Endodermal cell (in vitro differentiated cells): Measurements from ENCODE around the gene VASH2. TPM values are rescaled to one million over a fixed set of nuclear protein-coding genes. Genes with fewer than 3 reads are reported as not detected.
"Not testable (repeated sequence)": the region's sequence is repeated elsewhere in the genome, so short reads cannot be mapped to it uniquely, and the experiment has no call there.

Experiments
- DNase-seq: peaks from one replicate; pipeline ENCODE4 v3.0.0-alpha.2; 2017
- H3K27ac ChIP-seq: 2 replicates; pipeline ENCODE4 v1.5.1; 2013; ENCODE audit warnings: mild to moderate bottlenecking, low read depth, low read length, moderate library complexity
- H3K27me3 ChIP-seq: 2 replicates; pipeline ENCODE4 v1.6.1; 2013; ENCODE audit warnings: mild to moderate bottlenecking, low read length, moderate library complexity; ENCODE audit not compliant: insufficient read depth, control insufficient read depth, poor library complexity, severe bottlenecking
- H3K36me3 ChIP-seq: 2 replicates; pipeline ENCODE4 v1.7.0; 2013; ENCODE audit warnings: mild to moderate bottlenecking, low read length, moderate library complexity; ENCODE audit not compliant: control insufficient read depth, insufficient read depth
- H3K4me1 ChIP-seq: one replicate; pipeline ENCODE4 v1.7.0; 2013; ENCODE audit warnings: low read length; ENCODE audit not compliant: control insufficient read depth, insufficient read depth
- H3K4me3 ChIP-seq: 2 replicates; pipeline ENCODE4 v1.5.1; 2013; ENCODE audit warnings: mild to moderate bottlenecking, low read length, moderate library complexity
- H3K9ac ChIP-seq: 2 replicates; pipeline ENCODE4 v1.6.1; 2013; ENCODE audit warnings: mild to moderate bottlenecking, low read length, moderate library complexity; ENCODE audit not compliant: poor library complexity, severe bottlenecking; ENCODE audit errors: extremely low read depth
- H3K9me3 ChIP-seq: 2 replicates; pipeline ENCODE4 v1.6.1; 2013; ENCODE audit warnings: mild to moderate bottlenecking, low read length, moderate library complexity; ENCODE audit not compliant: control insufficient read depth
- H3K27ac Mint-ChIP-seq: 2 replicates; pipeline ENCODE4 v1.8.0; 2020; ENCODE audit warnings: mixed read lengths
- H3K27me3 Mint-ChIP-seq: 2 replicates; pipeline ENCODE4 v1.8.0; 2021; ENCODE audit warnings: mild to moderate bottlenecking, mixed read lengths; ENCODE audit not compliant: insufficient read depth
- H3K36me3 Mint-ChIP-seq: 2 replicates; pipeline ENCODE4 v1.8.0; 2020; ENCODE audit warnings: low read depth, mixed read lengths
- H3K4me1 Mint-ChIP-seq: 2 replicates; pipeline ENCODE4 v1.8.0; 2020; ENCODE audit warnings: mixed read lengths
- H3K4me3 Mint-ChIP-seq: 2 replicates; pipeline ENCODE4 v1.8.0; 2020; ENCODE audit warnings: mild to moderate bottlenecking, moderate library complexity, mixed read lengths
- H3K9me3 Mint-ChIP-seq: 2 replicates; pipeline ENCODE4 v1.8.0; 2020; ENCODE audit warnings: mild to moderate bottlenecking, mixed read lengths
- WGBS, 2 experiments: methylation state at CpG; one replicate each; pipeline versions ENCODE4 v1.1.5 to v1.1.7; 2013; ENCODE audit warnings: missing lambda C conversion rate in 2 of 2, mixed read lengths in 1 of 2; ENCODE audit not compliant: insufficient coverage in 1 of 2, insufficient read length in 1 of 2; 5-methylcytosine and 5-hydroxymethylcytosine counted together
- total RNA-seq, 2 donors: library from RNA; stranded (reverse); fragmentation: NEBNext Ultra II Directional in 1 of 2; extraction: Animal tissue kit (Norgen Biotek cat#: 25700) in 1 of 2; gene quantifications; 2 replicates in 1 of 2; 3 replicates in 1 of 2; pipeline ENCODE4 v1.2.1, GENCODE V29; 2021
- TF ChIP-seq, protein P1 (sequence below): fragments of 200-600 bp; sonication (generic); conservative IDR thresholded peaks from 2 replicates; pipeline ENCODE4 v1.5.0; 2021; ENCODE audit warnings: antibody characterized with exemption, mild to moderate bottlenecking

Gene VASH2
- total RNA-seq, 2 donors from 2014 or later = 13.7 to 30.2 TPM

DNA sequence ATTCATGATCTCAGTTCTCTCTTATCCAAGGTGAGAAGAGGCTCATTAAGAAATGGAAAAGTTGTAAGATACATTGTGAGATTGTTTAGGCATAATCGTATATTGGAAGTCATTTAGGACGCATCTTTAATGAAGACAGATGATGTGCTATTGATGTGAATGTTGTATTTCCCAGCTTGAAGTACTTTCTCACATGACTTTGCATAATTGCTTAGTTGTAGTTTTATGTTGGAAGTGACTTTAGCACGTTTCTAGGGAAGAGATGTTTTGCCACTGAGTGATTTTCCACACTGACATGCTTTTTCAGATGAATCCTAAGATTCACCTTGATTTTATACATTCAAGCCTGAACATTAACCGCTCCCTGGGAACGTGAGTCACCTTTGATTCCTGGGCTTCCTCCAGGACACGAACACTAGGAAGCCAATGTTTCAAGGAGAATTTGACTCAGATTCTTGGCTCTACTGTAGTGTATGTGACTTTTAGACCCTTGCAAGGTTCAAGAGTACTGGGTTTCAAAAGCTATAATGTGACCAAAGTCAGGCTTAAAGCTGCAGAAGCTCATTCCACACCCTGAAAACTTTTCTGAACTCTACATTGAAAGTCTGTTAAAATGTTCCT, 37.5 kb downstream of the VASH2 start:
- no peak overlapping the region for H3K4me3 Mint-ChIP-seq
- H3K27ac ChIP-seq = no peak overlapping the region

DNA sequence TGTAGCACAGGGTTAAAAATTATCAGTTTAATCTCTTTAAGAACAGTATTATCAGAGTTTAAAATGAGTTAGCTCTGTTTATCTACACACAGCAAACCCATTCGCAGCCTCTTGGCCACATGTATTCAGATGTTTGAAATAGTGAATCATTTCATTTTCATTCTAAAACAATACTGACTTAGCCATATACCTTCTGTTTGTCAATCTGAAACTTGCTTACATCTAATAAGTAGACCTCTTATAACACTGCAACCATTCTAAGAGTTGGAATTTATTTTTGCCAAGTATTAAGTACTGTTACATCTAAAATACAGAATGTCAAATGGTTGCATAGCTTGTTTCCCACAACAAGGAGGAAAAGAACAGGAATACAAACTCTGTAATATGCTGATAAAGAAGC, 39.9 kb downstream of the VASH2 start:
- H3K36me3 Mint-ChIP-seq = peaks cover 23% of the 10 kb centered on the region
- no peaks in the 10 kb centered on the region for H3K4me1 ChIP-seq
- H3K4me1 Mint-ChIP-seq = peaks cover 15% of the 10 kb centered on the region
- H3K4me3 Mint-ChIP-seq = no peak overlapping the region
- DNase-seq = no peak
- H3K4me3 ChIP-seq = no peak overlapping the region
- no peaks in the 10 kb centered on the region for H3K27me3 Mint-ChIP-seq
- no peaks in the 10 kb centered on the region for H3K27me3 ChIP-seq
- TF ChIP-seq, protein P1, sequence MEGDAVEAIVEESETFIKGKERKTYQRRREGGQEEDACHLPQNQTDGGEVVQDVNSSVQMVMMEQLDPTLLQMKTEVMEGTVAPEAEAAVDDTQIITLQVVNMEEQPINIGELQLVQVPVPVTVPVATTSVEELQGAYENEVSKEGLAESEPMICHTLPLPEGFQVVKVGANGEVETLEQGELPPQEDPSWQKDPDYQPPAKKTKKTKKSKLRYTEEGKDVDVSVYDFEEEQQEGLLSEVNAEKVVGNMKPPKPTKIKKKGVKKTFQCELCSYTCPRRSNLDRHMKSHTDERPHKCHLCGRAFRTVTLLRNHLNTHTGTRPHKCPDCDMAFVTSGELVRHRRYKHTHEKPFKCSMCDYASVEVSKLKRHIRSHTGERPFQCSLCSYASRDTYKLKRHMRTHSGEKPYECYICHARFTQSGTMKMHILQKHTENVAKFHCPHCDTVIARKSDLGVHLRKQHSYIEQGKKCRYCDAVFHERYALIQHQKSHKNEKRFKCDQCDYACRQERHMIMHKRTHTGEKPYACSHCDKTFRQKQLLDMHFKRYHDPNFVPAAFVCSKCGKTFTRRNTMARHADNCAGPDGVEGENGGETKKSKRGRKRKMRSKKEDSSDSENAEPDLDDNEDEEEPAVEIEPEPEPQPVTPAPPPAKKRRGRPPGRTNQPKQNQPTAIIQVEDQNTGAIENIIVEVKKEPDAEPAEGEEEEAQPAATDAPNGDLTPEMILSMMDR = no peak
- WGBS, 2 experiments = 50% methylated on average over 1 of the region's 1 CpG; no CpG with 5 or more reads in 1 of the 2 experiments
- peaks cover 34% of the 10 kb centered on the region for H3K36me3 ChIP-seq
- H3K9me3 ChIP-seq = no peaks in the 10 kb centered on the region
- H3K9me3 Mint-ChIP-seq = no peaks in the 10 kb centered on the region
- no peak overlapping the region for H3K27ac Mint-ChIP-seq
- no peak overlapping the region for H3K27ac ChIP-seq
- H3K9ac ChIP-seq = no peak overlapping the region

More for the DNA sequence above, 37.5 kb downstream of the VASH2 start:
- peaks cover 17% of the 10 kb centered on the region for H3K36me3 ChIP-seq
- H3K9me3 Mint-ChIP-seq = no peaks in the 10 kb centered on the region
- TF ChIP-seq, protein P1 = no peak
- H3K9me3 ChIP-seq = no peaks in the 10 kb centered on the region
- H3K27ac Mint-ChIP-seq = no peak overlapping the region
- H3K4me3 ChIP-seq = no peak overlapping the region
- H3K36me3 Mint-ChIP-seq = peaks cover 19% of the 10 kb centered on the region
- H3K9ac ChIP-seq = no peak overlapping the region
- peaks cover 12% of the 10 kb centered on the region for H3K4me1 Mint-ChIP-seq
- peak; percentile 29 for DNase-seq
- WGBS, 2 experiments = 88 to 92% methylated on average over 5 to 6 of the region's 6 CpGs
- no peaks in the 10 kb centered on the region for H3K27me3 Mint-ChIP-seq
- H3K27me3 ChIP-seq = no peaks in the 10 kb centered on the region
- no peaks in the 10 kb centered on the region for H3K4me1 ChIP-seq

DNA sequence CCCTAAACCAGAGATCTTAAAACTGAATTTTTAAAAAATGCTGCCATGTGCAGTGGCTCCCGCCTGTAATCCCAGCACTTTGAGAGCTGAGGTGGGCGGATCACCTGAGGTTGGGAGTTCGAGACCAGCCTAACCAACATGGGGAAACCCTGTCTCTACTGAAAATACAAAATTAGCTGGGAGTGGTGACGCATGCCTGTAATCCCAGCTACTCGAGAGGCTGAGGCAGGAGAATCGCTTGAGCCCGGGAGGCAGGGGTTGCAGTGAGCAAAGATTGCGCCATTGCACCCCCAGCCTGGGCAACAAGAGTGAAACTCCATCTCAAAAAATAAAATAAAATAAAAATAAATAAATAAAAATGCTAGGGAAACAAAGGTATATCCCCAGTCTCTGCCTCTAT, 43.6 kb downstream of the VASH2 start:
- peaks cover 54% of the 10 kb centered on the region for H3K36me3 ChIP-seq
- H3K9me3 Mint-ChIP-seq, H3K9ac ChIP-seq, H3K27ac Mint-ChIP-seq, H3K4me3 Mint-ChIP-seq, H3K27ac ChIP-seq, H3K27me3 ChIP-seq, H3K27me3 Mint-ChIP-seq, H3K4me3 ChIP-seq, H3K9me3 ChIP-seq, H3K4me1 ChIP-seq: not testable (repeated sequence)
- H3K36me3 Mint-ChIP-seq = peaks cover 41% of the 10 kb centered on the region
- H3K4me1 Mint-ChIP-seq = peaks cover 17% of the 10 kb centered on the region
- DNase-seq = peak; percentile 25
- WGBS, 2 experiments = 93 to 94% methylated on average over 4 to 8 of the region's 8 CpGs

DNA sequence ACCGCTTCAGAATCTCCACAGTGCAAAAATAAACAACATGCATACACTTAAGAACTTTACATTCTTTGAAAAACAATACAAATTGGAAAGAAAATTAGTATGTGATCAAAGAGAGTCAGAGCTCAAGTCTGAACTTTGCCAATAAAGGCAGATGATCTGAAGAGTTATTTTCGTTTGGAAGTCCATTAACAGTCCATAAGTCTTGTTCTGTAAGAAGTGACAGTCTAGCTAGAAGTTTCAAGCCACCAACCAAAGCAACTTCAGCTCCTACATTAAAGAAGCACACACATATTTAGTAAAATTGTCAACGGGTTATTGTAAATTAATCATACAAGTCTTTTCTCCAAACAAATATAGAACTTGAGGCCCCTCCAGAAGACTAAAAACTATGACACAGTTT, 44.6 kb downstream of the VASH2 start:
- WGBS, 2 experiments = 95 to 100% methylated on average over 1 to 2 of the region's 3 CpGs
- no peak for DNase-seq
- no peaks in the 10 kb centered on the region for H3K9me3 Mint-ChIP-seq
- H3K4me1 ChIP-seq = no peaks in the 10 kb centered on the region
- peaks cover 63% of the 10 kb centered on the region for H3K36me3 ChIP-seq
- no peak overlapping the region for H3K27ac ChIP-seq
- no peaks in the 10 kb centered on the region for H3K27me3 Mint-ChIP-seq
- peaks cover 44% of the 10 kb centered on the region for H3K36me3 Mint-ChIP-seq
- H3K27ac Mint-ChIP-seq = peak overlapping the region; percentile 44
- peaks cover 14% of the 10 kb centered on the region for H3K4me1 Mint-ChIP-seq
- no peaks in the 10 kb centered on the region for H3K9me3 ChIP-seq
- no peak overlapping the region for H3K9ac ChIP-seq
- H3K4me3 ChIP-seq = no peak overlapping the region
- TF ChIP-seq, protein P1 = no peak
- H3K27me3 ChIP-seq = no peaks in the 10 kb centered on the region
- no peak overlapping the region for H3K4me3 Mint-ChIP-seq
